GM23338 (cell line): Measurements from ENCODE around the gene MGME1. TPM values are rescaled to one million over a fixed set of nuclear protein-coding genes. Genes with fewer than 3 reads are reported as not detected.
A peak's percentile ranks its signal among the peaks of the same experiment; 100 is the strongest.

Experiments
- ATAC-seq: fragments of 200-7000 bp; cut with Tn5 transposase; 3 replicates; pipeline ENCODE4 v1.9.1; 2020
- DNase-seq: peaks from one replicate; pipeline ENCODE4 v3.0.0-alpha.2; 2015; ENCODE audit warnings: low spot score
- H2AFZ ChIP-seq: fragments of 200-600 bp; sonication (generic); 2 replicates; pipeline ENCODE4 v1.8.0; 2016; ENCODE audit warnings: antibody characterized with exemption, mild to moderate bottlenecking, moderate library complexity
- H3F3A ChIP-seq: fragments of 200-600 bp; sonication (generic); replicated peaks from 2 replicates; pipeline ENCODE4 v1.8.0; 2017; ENCODE audit warnings: antibody characterized with exemption, mixed run types, low read depth
- H3K27ac ChIP-seq: fragments of 200-600 bp; sonication (generic); 2 replicates; pipeline ENCODE4 v1.6.1; 2016; ENCODE audit warnings: low read depth
- H3K27me3 ChIP-seq: fragments of 200-600 bp; sonication (generic); 2 replicates; pipeline ENCODE4 v1.8.0; 2016; ENCODE audit warnings: mild to moderate bottlenecking, mixed run types, moderate library complexity; ENCODE audit not compliant: insufficient read depth
- H3K36me3 ChIP-seq: fragments of 200-600 bp; sonication (generic); 2 replicates; pipeline ENCODE4 v1.8.0; 2016; ENCODE audit warnings: mild to moderate bottlenecking; ENCODE audit not compliant: insufficient read depth
- H3K4me1 ChIP-seq: fragments of 200-600 bp; sonication (generic); 2 replicates; pipeline ENCODE4 v1.8.0; 2016; ENCODE audit warnings: mild to moderate bottlenecking, moderate library complexity; ENCODE audit not compliant: insufficient read depth
- H3K4me2 ChIP-seq: fragments of 200-600 bp; sonication (generic); 2 replicates; pipeline ENCODE4 v1.7.1; 2017; ENCODE audit warnings: mixed run types
- H3K4me3 ChIP-seq: fragments of 200-600 bp; sonication (generic); 2 replicates; pipeline ENCODE4 v1.6.1; 2016; ENCODE audit warnings: mixed run types
- H3K79me2 ChIP-seq: fragments of 200-600 bp; sonication (generic); replicated peaks from 2 replicates; pipeline ENCODE4 v1.8.0; 2017; ENCODE audit warnings: mild to moderate bottlenecking; ENCODE audit not compliant: insufficient read depth
- H3K9me2 ChIP-seq: fragments of 200-600 bp; sonication (generic); 2 replicates; pipeline ENCODE4 v1.8.0; 2017; ENCODE audit not compliant: insufficient read depth
- H4K20me1 ChIP-seq: fragments of 200-600 bp; sonication (generic); replicated peaks from 2 replicates; pipeline ENCODE4 v1.8.0; 2017; ENCODE audit warnings: mild to moderate bottlenecking; ENCODE audit not compliant: insufficient read depth
- H3K27ac Mint-ChIP-seq: 2 replicates; pipeline ENCODE4 v1.8.0; 2020; ENCODE audit warnings: inconsistent platforms, mild to moderate bottlenecking, moderate library complexity, mixed read lengths
- H3K27me3 Mint-ChIP-seq: 3 replicates; pipeline ENCODE4 v1.8.0; 2022; ENCODE audit warnings: low read depth, mild to moderate bottlenecking, moderate library complexity, mixed read lengths, inconsistent platforms; ENCODE audit not compliant: insufficient read depth, poor library complexity
- H3K36me3 Mint-ChIP-seq: 3 replicates; pipeline ENCODE4 v1.8.0; 2021; ENCODE audit warnings: low read depth, mild to moderate bottlenecking, inconsistent platforms, moderate library complexity, mixed read lengths
- H3K4me1 Mint-ChIP-seq: 3 replicates; pipeline ENCODE4 v1.8.0; 2020; ENCODE audit warnings: mild to moderate bottlenecking, inconsistent platforms, mixed read lengths
- H3K4me3 Mint-ChIP-seq: 3 replicates; pipeline ENCODE4 v1.8.0; 2021; ENCODE audit warnings: moderate library complexity, mild to moderate bottlenecking, inconsistent platforms, mixed read lengths
- H3K9me3 Mint-ChIP-seq: 3 replicates; pipeline ENCODE4 v1.8.0; 2020; ENCODE audit warnings: moderate library complexity, mild to moderate bottlenecking, inconsistent platforms, mixed read lengths
- CREB1 ChIP-seq: fragments of 250-450 bp; sonication (Bioruptor Pico); IDR thresholded peaks from 2 replicates; pipeline ENCODE4 v1.5.0; 2020; ENCODE audit warnings: low read depth, mild to moderate bottlenecking, moderate library complexity
- CTCF ChIP-seq, 2 experiments: fragments of 200-600 bp in 1 of 2; sonication (generic) in 1 of 2; conservative IDR thresholded peaks; 2 replicates each; pipeline versions ENCODE4 v1.5.1 to v1.6.1; 2016 to 2017; ENCODE audit warnings: antibody characterized with exemption in 2 of 2, low read depth in 2 of 2, mild to moderate bottlenecking in 2 of 2, moderate library complexity in 1 of 2
- ETS1 ChIP-seq: IDR thresholded peaks from 2 replicates; pipeline ENCODE4 v1.6.1; 2016; ENCODE audit warnings: antibody characterized with exemption
- EZH2phosphoT487 ChIP-seq: fragments of 200-600 bp; sonication (generic); IDR thresholded peaks from one replicate; pipeline ENCODE4 v1.8.1; 2018; ENCODE audit warnings: antibody characterized with exemption; ENCODE audit not compliant: unreplicated experiment
- JUNB ChIP-seq: IDR thresholded peaks from one replicate; pipeline ENCODE4 v1.6.1; 2016; ENCODE audit warnings: antibody characterized with exemption; ENCODE audit not compliant: unreplicated experiment
- POLR2AphosphoS5 ChIP-seq: IDR thresholded peaks from 2 replicates; pipeline ENCODE4 v1.6.1; 2016; ENCODE audit warnings: antibody characterized with exemption, low read depth
- STAT1 ChIP-seq: IDR thresholded peaks from one replicate; pipeline ENCODE4 v1.6.1; 2016; ENCODE audit warnings: antibody characterized with exemption; ENCODE audit not compliant: unreplicated experiment
- ZNF114 ChIP-seq: fragments of 250-450 bp; sonication (Bioruptor Pico); IDR thresholded peaks from 2 replicates; pipeline ENCODE4 v1.5.0; 2020; ENCODE audit warnings: mild to moderate bottlenecking, moderate library complexity
- ZNF331 ChIP-seq: fragments of 250-450 bp; sonication (Bioruptor Pico); IDR thresholded peaks from 2 replicates; pipeline ENCODE4 v1.5.0; 2020; ENCODE audit warnings: low read depth, mild to moderate bottlenecking, moderate library complexity
- ZNF462 ChIP-seq: fragments of 250-450 bp; sonication (Bioruptor Pico); IDR thresholded peaks from 2 replicates; pipeline ENCODE4 v1.5.0; 2020; ENCODE audit warnings: mild to moderate bottlenecking, moderate library complexity
- polyA plus RNA-seq: library from polyadenylated mRNA; unstranded; fragments of >200 nt; fragmentation: Nextera tagmentation; extraction: Ambion mirVana; gene quantifications from 2 replicates; pipeline ENCODE4 v1.2.1, GENCODE V29; 2016
- total RNA-seq: library from RNA; depleted of rRNA; stranded (reverse); fragments of >200 nt; shearing (Covaris generic); gene quantifications from 2 replicates; pipeline ENCODE4 v1.2.3, GENCODE V29; 2014

The MGME1 gene
- total and polyA plus RNA-seq, 2 experiments from 2014 or later, result 43.1 to 56.9 TPM

- Mint-ChIP-seq H3K36me3 (no peaks in the 10 kb centered on the region), H3K4me3 (no peak overlapping the region), H3K9me3 (no peaks in the 10 kb centered on the region; the same call in 2 of the 3 replicates), H3K27me3 (no peaks in the 10 kb centered on the region), H3K4me1 (peaks cover 22% of the 10 kb centered on the region), H3K27ac (no peak overlapping the region)
- Histone ChIP-seq H3K79me2 (no peaks in the 10 kb centered on the region), H4K20me1 (no peaks in the 10 kb centered on the region), H3K27me3 (no peaks in the 10 kb centered on the region), H2AFZ (0 out of 2 replicates have a peak overlapping the region, but pooled peaks have one; percentile 66), H3K4me2 (no peak overlapping the region), H3K27ac (no peak overlapping the region), H3K4me1 (no peaks in the 10 kb centered on the region), H3K36me3 (no peaks in the 10 kb centered on the region), H3K4me3 (no peak overlapping the region), H3F3A (no peaks in the 10 kb centered on the region), H3K9me2 (no peaks in the 10 kb centered on the region)
- DNase-seq (no peak), ATAC-seq (peak; percentile 16; the same call in 1 of the 3 replicates)
- no peak for TF ChIP-seq CREB1 (CRISPR knock-in tag)
- TF ChIP-seq ZNF331 (CRISPR knock-in tag), result no peak
These were observed 32.5 kb downstream of the MGME1 start for GRCh38 chr20:18001131-18001921.

- H3K79me2 ChIP-seq, result no peaks in the 10 kb centered on the region
- H4K20me1 ChIP-seq, result no peaks in the 10 kb centered on the region
- H3K36me3 ChIP-seq, result no peaks in the 10 kb centered on the region
- no peaks in the 10 kb centered on the region for H3K9me2 ChIP-seq
- H3K27ac ChIP-seq, result no peak overlapping the region
- H3K27me3 Mint-ChIP-seq, result no peaks in the 10 kb centered on the region
- no peak overlapping the region for H3K4me3 ChIP-seq
- H3K4me3 Mint-ChIP-seq, result no peak overlapping the region
- peaks cover 15% of the 10 kb centered on the region; the same call in 2 of the 3 replicates for H3K4me1 Mint-ChIP-seq
- H3K27me3 ChIP-seq, result no peaks in the 10 kb centered on the region
- no peak overlapping the region for H3K4me2 ChIP-seq
- no peaks in the 10 kb centered on the region for H3F3A ChIP-seq
- H2AFZ ChIP-seq, result no peak overlapping the region
- H3K4me1 ChIP-seq, result no peaks in the 10 kb centered on the region
- H3K27ac Mint-ChIP-seq, result no peak overlapping the region
- no peaks in the 10 kb centered on the region; the same call in 2 of the 3 replicates for H3K9me3 Mint-ChIP-seq
- 0 out of 3 replicates have a peak, but pooled peaks cover under 1% of the 10 kb centered on the region for H3K36me3 Mint-ChIP-seq
- ATAC-seq (no peak), DNase-seq (no peak)
- TF ChIP-seq ZNF114 (CRISPR knock-in tag), result no peak
- no peak for TF ChIP-seq JUNB
- no peak for TF ChIP-seq STAT1
- TF ChIP-seq ETS1, result no peak
- no peak for TF ChIP-seq ZNF462 (CRISPR knock-in tag)
- no peak for TF ChIP-seq EZH2phosphoT487
- TF ChIP-seq CTCF (conservative IDR thresholded peaks at IDR 0.05; ENCODE audit: low read depth in 2 of 2), result no peak
- no peak for TF ChIP-seq POLR2AphosphoS5
These were observed 35.1 kb downstream of the MGME1 start for GRCh38 chr20:18003897-18004296.
